B cell (primary cell): Measurements from ENCODE around the gene VPS13D. TPM values are rescaled to one million over a fixed set of nuclear protein-coding genes. Genes with fewer than 3 reads are reported as not detected.

Experiments
- ATAC-seq: fragments of 200-7000 bp; cut with Tn5 transposase; one replicate; pipeline ENCODE4 v1.10.0; 2021; ENCODE audit warnings: low read depth, mild to moderate bottlenecking, moderate number of reproducible peaks, moderate library complexity
- CTCF ChIA-PET: fragments of 350-600 bp; sonication (Branson Sonifier 250); formaldehyde crosslinking; loops from one replicate; lab custom pipeline; 2021; ENCODE audit warnings: antibody characterized with exemption, inconsistent platforms; lab: Charles Lee
- POLR2A ChIA-PET: fragments of 350-600 bp; sonication (Branson Sonifier 250); formaldehyde crosslinking; loops from one replicate; lab custom pipeline; 2021; ENCODE audit warnings: antibody characterized with exemption; lab: Charles Lee
- DNase-seq: peaks from one replicate; pipeline ENCODE4 v3.0.0; 2013
- H2AFZ ChIP-seq: 2 replicates; pipeline ENCODE4 v1.6.1; 2012; ENCODE audit warnings: mild to moderate bottlenecking, low read depth, low read length; ENCODE audit not compliant: insufficient read depth, poor library complexity, severe bottlenecking
- H3K27ac ChIP-seq, 2 donors: 1 replicate in 1 of 2; 2 replicates in 1 of 2; pipeline ENCODE4 v1.5.1; 2012 to 2013; ENCODE audit warnings: low read length in 2 of 2, mild to moderate bottlenecking in 2 of 2, moderate library complexity in 1 of 2
- H3K27me3 ChIP-seq, 4 experiments: fragments of 200-600 bp in 1 of 4; sonication (generic) in 1 of 4; replicated peaks in 1 of 4; 1 replicate in 2 of 4; 2 replicates in 2 of 4; pipeline versions ENCODE4 v1.6.1 to v1.7.0; 2013 to 2016; ENCODE audit warnings: low read length in 3 of 4, mild to moderate bottlenecking in 2 of 4, mixed read lengths in 1 of 4, moderate library complexity in 1 of 4; ENCODE audit not compliant: insufficient read depth in 4 of 4, control insufficient read depth in 3 of 4; ENCODE audit errors: control extremely low read depth in 1 of 4
- H3K36me3 ChIP-seq, 2 experiments: replicated peaks in 1 of 2; 1 replicate in 1 of 2; 2 replicates in 1 of 2; pipeline versions ENCODE4 v1.6.1 to v1.7.1; 2013; ENCODE audit warnings: low read length in 1 of 2; ENCODE audit not compliant: insufficient read depth in 2 of 2, control insufficient read depth in 1 of 2; ENCODE audit errors: control extremely low read depth in 1 of 2, extremely low read depth in 1 of 2
- H3K4me1 ChIP-seq, 2 donors: fragments of 200-600 bp in 1 of 2; sonication (generic) in 1 of 2; 1 replicate in 1 of 2; 2 replicates in 1 of 2; pipeline versions ENCODE4 v1.5.1 to v1.6.1; 2013 to 2017; ENCODE audit warnings: low read length in 2 of 2; ENCODE audit not compliant: control insufficient read depth in 2 of 2, insufficient read depth in 2 of 2
- H3K4me2 ChIP-seq: replicated peaks from 2 replicates; pipeline ENCODE3; 2012; ENCODE audit warnings: mild to moderate bottlenecking, low read depth, low read length; ENCODE audit not compliant: poor library complexity, severe bottlenecking
- H3K4me3 ChIP-seq, 5 experiments: fragments of 200-600 bp in 1 of 5; sonication (generic) in 1 of 5; 1 replicate in 3 of 5; 2 replicates in 2 of 5; pipeline versions ENCODE4 v1.5.1 to v1.7.0; 2011 to 2016; ENCODE audit warnings: low read length in 4 of 5, mild to moderate bottlenecking in 4 of 5, low read depth in 2 of 5, control low read depth in 1 of 5, moderate library complexity in 1 of 5; ENCODE audit not compliant: insufficient read depth in 1 of 5; ENCODE audit errors: control extremely low read depth in 1 of 5, extremely low read depth in 1 of 5
- H3K79me2 ChIP-seq: fragments of 200-600 bp; sonication (generic); one replicate; pipeline ENCODE4 v1.6.0; 2016; ENCODE audit warnings: low read length; ENCODE audit not compliant: control insufficient read depth, insufficient read depth
- H3K9ac ChIP-seq: fragments of 200-600 bp; sonication (generic); 2 replicates; pipeline ENCODE4 v1.6.1; 2017; ENCODE audit warnings: mild to moderate bottlenecking, low read length, moderate library complexity
- H3K9me3 ChIP-seq, 3 donors: one replicate each; pipeline versions ENCODE4 v1.6.1 to v1.7.1; 2013; ENCODE audit warnings: low read length in 2 of 3; ENCODE audit not compliant: control insufficient read depth in 2 of 3, insufficient read depth in 1 of 3; ENCODE audit errors: control extremely low read depth in 1 of 3
- H4K20me1 ChIP-seq: 2 replicates; pipeline ENCODE4 v1.6.0; 2012; ENCODE audit warnings: mild to moderate bottlenecking, low read length; ENCODE audit not compliant: insufficient read depth, control insufficient read depth, poor library complexity, severe bottlenecking
- H3K27ac Mint-ChIP-seq: one replicate; pipeline ENCODE4 v1.8.0; 2021; ENCODE audit warnings: mixed read lengths
- H3K27me3 Mint-ChIP-seq: one replicate; pipeline ENCODE4 v1.8.0; 2021; ENCODE audit warnings: mixed read lengths
- H3K4me1 Mint-ChIP-seq: one replicate; pipeline ENCODE4 v1.8.0; 2021; ENCODE audit warnings: mixed read lengths
- H3K4me3 Mint-ChIP-seq: one replicate; pipeline ENCODE4 v1.8.0; 2021; ENCODE audit warnings: mixed read lengths
- H3K9me3 Mint-ChIP-seq: one replicate; pipeline ENCODE4 v1.8.0; 2022; ENCODE audit warnings: mixed read lengths; ENCODE audit not compliant: insufficient read depth
- CTCF ChIP-seq: fragments of 200-600 bp; IDR thresholded peaks from one replicate; pipeline ENCODE4 v1.8.0; 2022; ENCODE audit warnings: antibody characterized with exemption, mild to moderate bottlenecking
- EZH2 ChIP-seq: IDR thresholded peaks from 2 replicates; pipeline ENCODE4 v1.6.1; 2012; ENCODE audit warnings: borderline replicate concordance, low read depth, mild to moderate bottlenecking, moderate library complexity, low read length; ENCODE audit not compliant: insufficient read depth, poor library complexity, severe bottlenecking
- WGBS: methylation state at CpG from one replicate; pipeline ENCODE4 v1.1.5; 2013; ENCODE audit warnings: missing lambda C conversion rate; ENCODE audit not compliant: insufficient coverage; 5-methylcytosine and 5-hydroxymethylcytosine counted together
- intact Hi-C: fragments of 100-400 bp; cut with micrococcal nuclease; formaldehyde crosslinking; loops from one replicate; pipeline ENCODE4 v1.10.0; 2022
- polyA plus RNA-seq: library from polyadenylated mRNA; depleted of rRNA; stranded (reverse); fragments of >200 nt; gene quantifications from 2 replicates; pipeline ENCODE4 v1.2.3, GENCODE V29; 2012
- total RNA-seq, 2 donors: library from RNA; stranded (reverse); fragments of 120-200 nt in 1 of 2; gene quantifications; 1 replicate in 1 of 2; 2 replicates in 1 of 2; pipeline versions ENCODE4 v1.2.3 to v1.2.4, GENCODE V29; 2013 to 2022

VPS13D gene
- total and polyA plus RNA-seq, 2 donors (not counting 1 experiment from before 2014, with no cell fraction given): 29.9 to 104 TPM

- H3K9me3 Mint-ChIP-seq: no peaks in the 10 kb centered on the region
- H3K4me3 Mint-ChIP-seq: no peak overlapping the region
- Histone ChIP-seq H3K36me3 (peaks cover 0 to 55% of the 10 kb centered on the region in 2 experiments), H4K20me1 (no peaks in the 10 kb centered on the region), H3K27ac (no peak overlapping the region), H3K27me3 (no peaks in the 10 kb centered on the region), H3K4me3 (no peak overlapping the region), H3K9ac (no peak overlapping the region), H3K79me2 (no peaks in the 10 kb centered on the region), H3K4me2 (no peak overlapping the region), H3K9me3 (no peaks in the 10 kb centered on the region), H2AFZ (no peak overlapping the region), H3K4me1 (no peaks in the 10 kb centered on the region)
- POLR2A ChIA-PET: no interaction called here
- intact Hi-C loops: no loop called here
- no peaks in the 10 kb centered on the region for H3K4me1 Mint-ChIP-seq
- H3K27me3 Mint-ChIP-seq: no peaks in the 10 kb centered on the region
- no peak overlapping the region for H3K27ac Mint-ChIP-seq
- no peak for TF ChIP-seq EZH2
- TF ChIP-seq CTCF: no peak
- no peak for DNase-seq
- CTCF ChIA-PET: interaction anchor here (0.6 kb wide), 1 partner anchor 250 kb away, joined by 3 read pairs; no protein-coding TSS in a partner anchor
- ATAC-seq: no peak
- 100% methylated on average over 4 of the region's 6 CpGs for WGBS
These were observed 139.4 kb downstream of the VPS13D start for GRCh38 chr1:12369258-12369657.

- intact Hi-C loops: no loop called here
- Histone ChIP-seq H3K9ac (no peak overlapping the region), H2AFZ (no peak overlapping the region), H3K79me2 (no peaks in the 10 kb centered on the region), H3K36me3 (peaks cover 0 to 53% of the 10 kb centered on the region in 2 experiments), H3K27me3 (no peaks in the 10 kb centered on the region), H3K27ac (no peak overlapping the region), H3K4me3 (no peak overlapping the region), H3K9me3 (no peaks in the 10 kb centered on the region), H3K4me2 (no peak overlapping the region), H3K4me1 (no peaks in the 10 kb centered on the region), H4K20me1 (no peaks in the 10 kb centered on the region)
- ChIA-PET POLR2A (no interaction called here), CTCF (no interaction called here)
- no peaks in the 10 kb centered on the region for H3K4me1 Mint-ChIP-seq
- no peaks in the 10 kb centered on the region for H3K9me3 Mint-ChIP-seq
- 100% methylated on average over 2 of the region's 5 CpGs for WGBS
- DNase-seq: no peak
- TF ChIP-seq EZH2: no peak
- TF ChIP-seq CTCF: no peak
- no peak overlapping the region for H3K27ac Mint-ChIP-seq
- ATAC-seq: no peak
- H3K4me3 Mint-ChIP-seq: no peak overlapping the region
- no peaks in the 10 kb centered on the region for H3K27me3 Mint-ChIP-seq
These were observed 140.6 kb downstream of the VPS13D start for GRCh38 chr1:12370333-12370975.
